IMR-90 (cell line): ENCODE data around the gene PLD4. TPM values are rescaled to one million over a fixed set of nuclear protein-coding genes. Genes with fewer than 3 reads are reported as not detected.
A peak's percentile ranks its signal among the peaks of the same experiment; 100 is the strongest.

Experiments used
- ATAC-seq: fragments of 200-7000 bp; cut with Tn5 transposase; 2 replicates; pipeline ENCODE4 v1.9.1; 2020; ENCODE audit warnings: low read depth, mild to moderate bottlenecking, moderate library complexity
- BruUV-seq: library from RNA; stranded (reverse); fragments of 400-500 nt; replicated peaks from 2 replicates; lab custom pipeline; 2021; lab: Mats Ljungman, UMichigan
- CTCF ChIA-PET: fragments of 300-600 bp; formaldehyde crosslinking; extraction: SDS; loops from one replicate; lab custom pipeline; 2021; ENCODE audit warnings: antibody characterized with exemption; lab: Yijun Ruan, JAX
- POLR2A ChIA-PET: fragments of 300-600 bp; sonication (Branson Sonifier 250); formaldehyde crosslinking; loops from one replicate; lab custom pipeline; 2022; ENCODE audit warnings: antibody characterized with exemption; ENCODE audit not compliant: unreplicated experiment; lab: Charles Lee
- DNase-seq: peaks from one replicate; pipeline ENCODE4 v3.0.0; 2013
- H2AFZ ChIP-seq: replicated peaks from 2 replicates; pipeline ENCODE3; 2013; ENCODE audit warnings: low read length, mild to moderate bottlenecking; ENCODE audit not compliant: poor library complexity
- H2AK5ac ChIP-seq: 2 replicates; pipeline ENCODE4 v1.6.1; 2013; ENCODE audit warnings: low read depth, low read length, inconsistent platforms
- H2AK9ac ChIP-seq: replicated peaks from 2 replicates; pipeline ENCODE3; 2013; ENCODE audit warnings: mild to moderate bottlenecking, low read depth, low read length, moderate library complexity; ENCODE audit not compliant: poor library complexity
- H2BK120ac ChIP-seq: 2 replicates; pipeline ENCODE4 v1.6.1; 2013; ENCODE audit warnings: low read depth, low read length, inconsistent platforms
- H2BK15ac ChIP-seq: 3 replicates; pipeline ENCODE4 v1.6.1; 2013; ENCODE audit warnings: low read depth, low read length, inconsistent platforms
- H2BK20ac ChIP-seq: 2 replicates; pipeline ENCODE4 v1.6.1; 2013; ENCODE audit warnings: low read depth, mild to moderate bottlenecking, inconsistent platforms, low read length, moderate library complexity
- H2BK5ac ChIP-seq: 2 replicates; pipeline ENCODE4 v1.6.1; 2013; ENCODE audit warnings: mild to moderate bottlenecking, low read depth, low read length, inconsistent platforms; ENCODE audit not compliant: poor library complexity, severe bottlenecking
- H3K14ac ChIP-seq: replicated peaks from 2 replicates; pipeline ENCODE4 v1.6.1; 2013; ENCODE audit warnings: low read depth, low read length, inconsistent platforms
- H3K18ac ChIP-seq: 2 replicates; pipeline ENCODE4 v1.6.1; 2013; ENCODE audit warnings: low read depth, low read length, control low read depth
- H3K23ac ChIP-seq: 2 replicates; pipeline ENCODE4 v1.6.1; 2013; ENCODE audit warnings: low read depth, low read length, inconsistent platforms
- H3K27ac ChIP-seq: 2 replicates; pipeline ENCODE4 v1.5.1; 2013; ENCODE audit warnings: mild to moderate bottlenecking, control low read depth, low read length; ENCODE audit not compliant: insufficient read depth
- H3K27me3 ChIP-seq: 2 replicates; pipeline ENCODE4 v1.6.1; 2013; ENCODE audit warnings: low read length; ENCODE audit not compliant: control insufficient read depth, insufficient read depth
- H3K36me3 ChIP-seq: 2 replicates; pipeline ENCODE4 v1.6.1; 2013; ENCODE audit warnings: low read length, mixed read lengths; ENCODE audit not compliant: control insufficient read depth, insufficient read depth
- H3K4ac ChIP-seq: 2 replicates; pipeline ENCODE4 v1.6.1; 2013; ENCODE audit warnings: low read depth, low read length, inconsistent platforms
- H3K4me1 ChIP-seq: 2 replicates; pipeline ENCODE4 v1.6.1; 2013; ENCODE audit warnings: low read length, mixed read lengths; ENCODE audit not compliant: control insufficient read depth, insufficient read depth
- H3K4me2 ChIP-seq: 2 replicates; pipeline ENCODE4 v1.6.1; 2013; ENCODE audit warnings: low read depth, mild to moderate bottlenecking, control low read depth, low read length, moderate library complexity
- H3K4me3 ChIP-seq: 2 replicates; pipeline ENCODE4 v1.5.1; 2013; ENCODE audit warnings: low read depth, mild to moderate bottlenecking, control low read depth, low read length, moderate library complexity; ENCODE audit not compliant: insufficient read depth
- H3K56ac ChIP-seq: 2 replicates; pipeline ENCODE4 v1.6.1; 2013; ENCODE audit warnings: low read length, inconsistent platforms; ENCODE audit not compliant: insufficient read depth; ENCODE audit errors: extremely low read depth
- H3K79me1 ChIP-seq, 2 experiments: 2 replicates each; pipeline ENCODE4 v1.6.1; 2013; ENCODE audit warnings: low read length in 2 of 2, inconsistent platforms in 1 of 2, low read depth in 1 of 2
- H3K9ac ChIP-seq: 2 replicates; pipeline ENCODE4 v1.6.1; 2013; ENCODE audit warnings: low read depth, low read length, control low read depth
- H3K9me1 ChIP-seq: 2 replicates; pipeline ENCODE4 v1.6.1; 2013; ENCODE audit warnings: low read length, inconsistent platforms; ENCODE audit not compliant: insufficient read depth
- H3K9me3 ChIP-seq: 2 replicates; pipeline ENCODE4 v1.6.1; 2013; ENCODE audit warnings: low read length; ENCODE audit not compliant: control insufficient read depth, insufficient read depth
- H4K20me1 ChIP-seq: 2 replicates; pipeline ENCODE4 v1.6.1; 2013; ENCODE audit warnings: low read length, inconsistent platforms; ENCODE audit not compliant: insufficient read depth
- H4K5ac ChIP-seq: 2 replicates; pipeline ENCODE4 v1.6.1; 2013; ENCODE audit warnings: mild to moderate bottlenecking, low read depth, low read length, control low read depth
- H4K8ac ChIP-seq, 2 experiments: 2 replicates each; pipeline ENCODE4 v1.6.1; 2013; ENCODE audit warnings: low read depth in 2 of 2, low read length in 2 of 2, control low read depth in 1 of 2, inconsistent platforms in 1 of 2
- H4K91ac ChIP-seq: 2 replicates; pipeline ENCODE4 v1.6.1; 2013; ENCODE audit warnings: low read depth, low read length, inconsistent platforms; ENCODE audit not compliant: insufficient read depth
- BHLHE40 ChIP-seq: fragments of 150-350 bp; IDR thresholded peaks from 2 replicates; pipeline ENCODE4 v1.6.1; 2016; ENCODE audit warnings: mild to moderate bottlenecking, low read depth, low read length
- CEBPB ChIP-seq: IDR thresholded peaks from 2 replicates; pipeline ENCODE4 v1.6.1; 2012; ENCODE audit warnings: low read depth, low read length, improper control_type of control experiment
- FOS ChIP-seq: fragments of 150-350 bp; IDR thresholded peaks from 2 replicates; pipeline ENCODE4 v1.6.1; 2016; ENCODE audit warnings: low read depth, low read length
- MAFK ChIP-seq: IDR thresholded peaks from 2 replicates; pipeline ENCODE4 v1.6.1; 2012; ENCODE audit warnings: low read depth, low read length, improper control_type of control experiment
- MAZ ChIP-seq: IDR thresholded peaks from 2 replicates; pipeline ENCODE4 v1.6.1; 2012; ENCODE audit warnings: low read depth, mild to moderate bottlenecking, low read length, improper control_type of control experiment, moderate library complexity, borderline replicate concordance
- MXI1 ChIP-seq: IDR thresholded peaks from 2 replicates; pipeline ENCODE4 v1.6.1; 2012; ENCODE audit warnings: low read depth, mild to moderate bottlenecking, low read length, moderate library complexity, borderline replicate concordance
- NFE2L2 ChIP-seq: fragments of 150-350 bp; IDR thresholded peaks from 2 replicates; pipeline ENCODE4 v1.6.1; 2016; ENCODE audit warnings: low read depth, mild to moderate bottlenecking, low read length
- POLR2A ChIP-seq: IDR thresholded peaks from 2 replicates; pipeline ENCODE4 v1.6.1; 2012; ENCODE audit warnings: mild to moderate bottlenecking, low read depth, low read length
- RCOR1 ChIP-seq: IDR thresholded peaks from 2 replicates; pipeline ENCODE4 v1.6.1; 2012; ENCODE audit warnings: mild to moderate bottlenecking, low read length, improper control_type of control experiment; ENCODE audit not compliant: insufficient replicate concordance
- SMC3 ChIP-seq: fragments of 150-350 bp; IDR thresholded peaks from 2 replicates; pipeline ENCODE4 v1.6.1; 2016; ENCODE audit warnings: low read depth, mild to moderate bottlenecking, antibody characterized with exemption, low read length, moderate library complexity
- WGBS, 2 experiments: methylation state at CpG; one replicate each; pipeline versions ENCODE4 v1.1.5 to v1.1.7; 2013; ENCODE audit warnings: missing lambda C conversion rate in 2 of 2; ENCODE audit not compliant: insufficient read length in 1 of 2; ENCODE audit errors: extremely low coverage in 2 of 2; 5-methylcytosine and 5-hydroxymethylcytosine counted together
- dilution Hi-C: fragments of 300-500 bp; cut with HindIII; formaldehyde crosslinking; loops from one replicate; pipeline ENCODE4 v1.14.3; 2018; ENCODE audit warnings: low sequenced_read_pairs; ENCODE audit not compliant: unreplicated experiment
- in situ Hi-C: fragments of 300-500 bp; cut with MboI; formaldehyde crosslinking; loops from 3 replicates; pipeline ENCODE4 v1.14.3; 2019; ENCODE audit warnings: low sequenced_read_pairs, inconsistent platforms, mixed read lengths
- intact Hi-C: fragments of 100-400 bp; cut with micrococcal nuclease; formaldehyde crosslinking; loops from 2 replicates; pipeline ENCODE4 v1.10.0; 2022
- polyA plus RNA-seq, 3 experiments: library from polyadenylated mRNA; depleted of rRNA; stranded (reverse); fragments of >200 nt; gene quantifications; 2 replicates each; pipeline ENCODE4 v1.2.3, GENCODE V29; 2012; ENCODE audit warnings: low replicate concordance in 1 of 3
- total RNA-seq: library from RNA; depleted of rRNA; stranded (reverse); fragments of >200 nt; gene quantifications from 2 replicates; pipeline ENCODE4 v1.2.3, GENCODE V29; 2012

The PLD4 gene
- total and polyA plus RNA-seq, 2 of the 4 experiments (the other 2 are of a cell fraction): 0.05 TPM; not detected in 1

DNA sequence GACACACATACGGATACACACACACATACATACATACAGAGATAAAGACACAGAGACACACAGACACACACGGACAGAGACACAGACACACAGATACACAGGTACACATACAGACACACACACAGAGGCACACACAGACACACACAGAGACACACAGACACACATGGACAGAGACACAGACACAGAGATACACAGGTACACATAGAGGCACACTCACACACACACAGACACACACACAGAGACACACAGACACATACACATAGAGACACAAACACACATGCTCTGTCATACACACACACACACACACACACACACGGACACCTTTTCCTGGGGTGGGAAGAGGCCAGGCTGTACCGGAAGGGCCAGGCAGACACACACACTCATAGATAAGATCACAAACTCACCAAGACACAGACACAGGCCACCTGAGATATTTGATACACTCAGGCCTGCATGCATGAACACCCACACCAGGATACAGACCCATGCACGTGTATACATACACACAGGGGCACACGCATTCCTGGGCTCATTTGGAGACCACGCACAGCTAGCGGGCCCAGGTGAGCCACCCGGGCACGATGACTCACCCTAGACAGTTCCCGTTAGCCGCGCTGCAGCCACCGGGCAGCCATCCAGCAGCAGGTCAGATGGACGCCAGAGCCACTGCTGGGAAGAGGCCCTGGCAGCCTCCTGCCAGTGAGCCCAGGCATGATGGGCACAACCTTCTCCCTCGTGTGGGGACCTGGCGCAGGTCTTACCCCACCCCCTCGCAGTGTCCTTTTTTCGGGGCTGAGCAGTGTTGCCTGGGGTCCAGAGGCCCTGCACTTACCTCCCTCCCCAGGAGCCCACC, 55.3 kb downstream of the PLD4 start:
- H2AK5ac ChIP-seq: peak overlapping the region; percentile 66; the same call in 1 of the 2 replicates
- ChIA-PET CTCF (interaction anchor here (0.6 kb wide), 1 partner anchor 33 kb away, joined by 3 read pairs; no protein-coding TSS in a partner anchor), POLR2A (no interaction called here)
- no peaks in the 10 kb centered on the region for H3K9me3 ChIP-seq
- H3K4me2 ChIP-seq: no peak overlapping the region
- peak overlapping the region; percentile 36 for H2BK5ac ChIP-seq
- no peak overlapping the region for H3K4me3 ChIP-seq
- H3K36me3 ChIP-seq: no peaks in the 10 kb centered on the region
- H2BK15ac ChIP-seq: 0 out of 3 replicates have a peak overlapping the region, but pooled peaks have one; percentile 76
- H3K56ac ChIP-seq: no peak overlapping the region; the same call in 1 of the 2 replicates
- peak overlapping the region; percentile 26 for H2AK9ac ChIP-seq
- no peak overlapping the region for H4K91ac ChIP-seq
- H3K79me1 ChIP-seq: no peaks in the 10 kb centered on the region
- H3K23ac ChIP-seq: peak overlapping the region; percentile 31
- H3K14ac ChIP-seq: peak overlapping the region; percentile 75; the same call in 1 of the 2 replicates
- H2BK20ac ChIP-seq: no peak overlapping the region
- no peaks in the 10 kb centered on the region for H3K27me3 ChIP-seq
- in situ Hi-C loops (no loop called here), dilution Hi-C loops (no loop called here), intact Hi-C loops (no loop called here)
- DNase-seq (peak; percentile 38), ATAC-seq (no peak)
- no peak overlapping the region for H3K9ac ChIP-seq
- H3K18ac ChIP-seq: no peak overlapping the region
- H4K8ac ChIP-seq: no peak overlapping the region
- H2AFZ ChIP-seq: peak overlapping the region; percentile 50
- H2BK120ac ChIP-seq: 0 out of 2 replicates have a peak overlapping the region, but pooled peaks have one; percentile 31
- no peak overlapping the region for H4K5ac ChIP-seq
- peaks cover 10% of the 10 kb centered on the region; the same call in 1 of the 2 replicates for H3K4me1 ChIP-seq
- H3K4ac ChIP-seq: 0 out of 2 replicates have a peak overlapping the region, but pooled peaks have one; percentile 16
- TF ChIP-seq FOS (0 out of 2 replicates have a peak, but pooled peaks have one; percentile 30), SMC3 (no peak), POLR2A (no peak), MXI1 (0 out of 2 replicates have a peak, but pooled peaks have one; percentile 23), CEBPB (no peak), MAFK (no peak), BHLHE40 (0 out of 2 replicates have a peak, but pooled peaks have one; percentile 16), RCOR1 (no peak), MAZ (no peak), NFE2L2 (no peak)
- no peak overlapping the region for H3K27ac ChIP-seq
- H4K20me1 ChIP-seq: 0 out of 2 replicates have a peak, but pooled peaks cover 3% of the 10 kb centered on the region
- 67% methylated on average over 12 of the region's 19 CpGs; no CpG with 5 or more reads in 1 of the 2 experiments for WGBS, 2 experiments
- BruUV-seq: no TSS peak
- 0 out of 2 replicates have a peak, but pooled peaks cover 3% of the 10 kb centered on the region for H3K9me1 ChIP-seq
